H9 (cell line): ENCODE data around the gene FRY. TPM values are rescaled to one million over a fixed set of nuclear protein-coding genes. Genes with fewer than 3 reads are reported as not detected.

Source experiments
- DNase-seq: peaks from one replicate; pipeline ENCODE4 v3.0.0-alpha.2; 2017
- H2AFZ ChIP-seq: one replicate; pipeline ENCODE4 v1.6.1; 2013; ENCODE audit warnings: mild to moderate bottlenecking, low read length, control low read depth, moderate library complexity
- H2AK5ac ChIP-seq: 2 replicates; pipeline ENCODE4 v1.6.1; 2013; ENCODE audit warnings: low read length, control low read depth, mixed read lengths; ENCODE audit not compliant: insufficient read length
- H2BK120ac ChIP-seq: one replicate; pipeline ENCODE4 v1.6.1; 2013; ENCODE audit warnings: low read depth, mild to moderate bottlenecking, low read length, control low read depth, inconsistent platforms; ENCODE audit not compliant: poor library complexity, severe bottlenecking
- H2BK12ac ChIP-seq: 2 replicates; pipeline ENCODE4 v1.6.1; 2013; ENCODE audit warnings: low read length, control low read depth, mixed read lengths, low read depth; ENCODE audit not compliant: insufficient read length
- H2BK15ac ChIP-seq: 2 replicates; pipeline ENCODE4 v1.6.1; 2013; ENCODE audit warnings: low read depth, low read length, control low read depth
- H2BK20ac ChIP-seq: one replicate; pipeline ENCODE4 v1.6.1; 2013; ENCODE audit warnings: low read depth, mild to moderate bottlenecking, low read length, control low read depth, inconsistent platforms; ENCODE audit not compliant: poor library complexity, severe bottlenecking
- H2BK5ac ChIP-seq: 2 replicates; pipeline ENCODE4 v1.6.1; 2013; ENCODE audit warnings: low read length, control low read depth, mixed read lengths; ENCODE audit not compliant: insufficient read length
- H3K14ac ChIP-seq: 2 replicates; pipeline ENCODE4 v1.6.1; 2013; ENCODE audit warnings: low read length, control low read depth; ENCODE audit not compliant: insufficient read depth
- H3K18ac ChIP-seq: 2 replicates; pipeline ENCODE4 v1.6.1; 2013; ENCODE audit warnings: low read depth, mild to moderate bottlenecking, mixed read lengths, low read length, control low read depth; ENCODE audit not compliant: insufficient read length
- H3K23ac ChIP-seq: 2 replicates; pipeline ENCODE4 v1.6.1; 2013; ENCODE audit warnings: low read length, control low read depth, mixed read lengths, low read depth; ENCODE audit not compliant: insufficient read length
- H3K23me2 ChIP-seq: 2 replicates; pipeline ENCODE4 v1.6.1; 2013; ENCODE audit warnings: low read depth, mild to moderate bottlenecking, mixed read lengths, low read length, control low read depth; ENCODE audit not compliant: insufficient read length, poor library complexity, severe bottlenecking
- H3K27ac ChIP-seq: 2 replicates; pipeline ENCODE4 v1.5.1; 2013; ENCODE audit warnings: low read length, control low read depth, mixed read lengths, low read depth; ENCODE audit not compliant: insufficient read length
- H3K27me3 ChIP-seq: 2 replicates; pipeline ENCODE4 v1.6.1; 2013; ENCODE audit warnings: low read length, control low read depth, inconsistent platforms; ENCODE audit not compliant: insufficient read depth
- H3K4ac ChIP-seq: 2 replicates; pipeline ENCODE4 v1.6.1; 2013; ENCODE audit warnings: low read depth, mild to moderate bottlenecking, control low read depth, inconsistent platforms, low read length, moderate library complexity
- H3K4me1 ChIP-seq: 2 replicates; pipeline ENCODE4 v1.6.1; 2013; ENCODE audit warnings: low read length, control low read depth, inconsistent platforms; ENCODE audit not compliant: insufficient read depth
- H3K4me2 ChIP-seq: 2 replicates; pipeline ENCODE4 v1.6.1; 2013; ENCODE audit warnings: low read length, control low read depth, mixed read lengths; ENCODE audit not compliant: insufficient read length, insufficient read depth
- H3K56ac ChIP-seq: 2 replicates; pipeline ENCODE4 v1.6.1; 2013; ENCODE audit warnings: low read depth, mild to moderate bottlenecking, mixed read lengths, low read length, control low read depth; ENCODE audit not compliant: insufficient read length
- H3K79me1 ChIP-seq: 2 replicates; pipeline ENCODE4 v1.6.1; 2013; ENCODE audit warnings: low read depth, mild to moderate bottlenecking, moderate library complexity, low read length, control low read depth, inconsistent platforms; ENCODE audit not compliant: insufficient read depth, poor library complexity, severe bottlenecking
- H3K79me2 ChIP-seq: 2 replicates; pipeline ENCODE4 v1.6.1; 2013; ENCODE audit warnings: low read length, control low read depth, inconsistent platforms; ENCODE audit not compliant: insufficient read depth
- H3K9ac ChIP-seq: 2 replicates; pipeline ENCODE4 v1.6.1; 2013; ENCODE audit warnings: low read length, control low read depth, mixed read lengths; ENCODE audit not compliant: insufficient read length; ENCODE audit errors: extremely low read depth
- H3K9me3 ChIP-seq: one replicate; pipeline ENCODE4 v1.6.1; 2013; ENCODE audit warnings: low read depth, low read length, inconsistent platforms; ENCODE audit not compliant: control insufficient read depth
- H3T11ph ChIP-seq: one replicate; pipeline ENCODE4 v1.6.1; 2013; ENCODE audit warnings: mild to moderate bottlenecking, low read length, control low read depth, inconsistent platforms
- H4K20me1 ChIP-seq: one replicate; pipeline ENCODE4 v1.6.1; 2013; ENCODE audit not compliant: control insufficient read depth, insufficient read length, insufficient read depth
- H4K5ac ChIP-seq: 2 replicates; pipeline ENCODE4 v1.6.1; 2013; ENCODE audit warnings: low read depth, mild to moderate bottlenecking, mixed read lengths, low read length, control low read depth; ENCODE audit not compliant: insufficient read length
- H4K8ac ChIP-seq: replicated peaks from 2 replicates; pipeline ENCODE4 v1.6.1; 2013; ENCODE audit warnings: low read length, control low read depth, mixed read lengths, low read depth; ENCODE audit not compliant: insufficient read length
- H4K91ac ChIP-seq: 2 replicates; pipeline ENCODE4 v1.6.1; 2013; ENCODE audit warnings: low read depth, mild to moderate bottlenecking, moderate library complexity, mixed read lengths, low read length, control low read depth; ENCODE audit not compliant: insufficient read length
- H3K27ac Mint-ChIP-seq, 3 experiments: 2 replicates in 2 of 3; 3 replicates in 1 of 3; pipeline ENCODE4 v1.8.0; 2020 to 2021; ENCODE audit warnings: mixed read lengths in 3 of 3, mild to moderate bottlenecking in 1 of 3, moderate library complexity in 1 of 3
- H3K27me3 Mint-ChIP-seq: 2 replicates; pipeline ENCODE4 v1.8.0; 2021; ENCODE audit warnings: low read depth, mild to moderate bottlenecking, moderate library complexity, mixed read lengths
- H3K36me3 Mint-ChIP-seq, 3 experiments: 2 replicates in 2 of 3; 3 replicates in 1 of 3; pipeline ENCODE4 v1.8.0; 2020 to 2021; ENCODE audit warnings: low read depth in 3 of 3, mixed read lengths in 3 of 3; ENCODE audit not compliant: insufficient read depth in 1 of 3
- H3K4me1 Mint-ChIP-seq, 2 experiments: 2 replicates each; pipeline ENCODE4 v1.8.0; 2020; ENCODE audit warnings: mixed read lengths in 2 of 2
- H3K4me3 Mint-ChIP-seq, 2 experiments: 2 replicates in 1 of 2; 3 replicates in 1 of 2; pipeline ENCODE4 v1.8.0; 2020 to 2021; ENCODE audit warnings: mild to moderate bottlenecking in 2 of 2, mixed read lengths in 2 of 2, moderate library complexity in 1 of 2
- H3K9me3 Mint-ChIP-seq, 2 experiments: 2 replicates in 1 of 2; 3 replicates in 1 of 2; pipeline ENCODE4 v1.8.0; 2020; ENCODE audit warnings: mild to moderate bottlenecking in 2 of 2, mixed read lengths in 2 of 2, moderate library complexity in 1 of 2
- CTCF ChIP-seq: fragments of 200-600 bp; sonication (generic); conservative IDR thresholded peaks from 3 replicates; pipeline ENCODE4 v1.8.0; 2021; ENCODE audit warnings: antibody characterized with exemption, mild to moderate bottlenecking
- WGBS: extraction: QIAGEN DNeasy Blood & Tissue Kit; methylation state at CpG from one replicate; pipeline ENCODE4 v1.1.7; 2013; ENCODE audit warnings: missing lambda C conversion rate, low lambda C conversion rate, mixed read lengths; ENCODE audit not compliant: insufficient read length; ENCODE audit errors: extremely low coverage; 5-methylcytosine and 5-hydroxymethylcytosine counted together
- total RNA-seq: library from RNA; stranded (reverse); gene quantifications from 2 replicates; pipeline ENCODE4 v1.2.1, GENCODE V29; 2021

Gene FRY
- total RNA-seq, 1 experiment from 2014 or later: 5.2 TPM

GRCh38 chr13:32039528-32039927, 8.0 kb downstream of the FRY start:
- no peak overlapping the region for H2BK15ac ChIP-seq
- TF ChIP-seq CTCF: no peak
- no peak overlapping the region for H4K5ac ChIP-seq
- H4K91ac ChIP-seq: no peak overlapping the region
- no peak overlapping the region for H3K4ac ChIP-seq
- WGBS: no CpG with 5 or more reads among the region's 1 CpG
- no peaks in the 10 kb centered on the region; the same call in 1 of the 2 replicates for H3K4me1 ChIP-seq
- Mint-ChIP-seq H3K4me1 (peaks cover 18 to 21% of the 10 kb centered on the region in 2 experiments), H3K36me3 (peaks cover 0 to 4% (median 0%) of the 10 kb centered on the region in 3 experiments; a peak in 1 of 7 replicates), H3K27me3 (no peaks in the 10 kb centered on the region), H3K9me3 (no peaks in the 10 kb centered on the region), H3K4me3 (no peak overlapping the region), H3K27ac (no peak overlapping the region)
- no peaks in the 10 kb centered on the region for H3K79me1 ChIP-seq
- H2BK12ac ChIP-seq: no peak overlapping the region
- H2AK5ac ChIP-seq: no peak overlapping the region
- no peak overlapping the region for H3K23ac ChIP-seq
- no peak overlapping the region for H2BK5ac ChIP-seq
- H3T11ph ChIP-seq: no peak overlapping the region
- no peak overlapping the region for H2AFZ ChIP-seq
- no peak overlapping the region for H2BK120ac ChIP-seq
- no peaks in the 10 kb centered on the region for H3K9me3 ChIP-seq
- H4K20me1 ChIP-seq: no peaks in the 10 kb centered on the region
- no peak overlapping the region for H2BK20ac ChIP-seq
- H3K4me2 ChIP-seq: no peak overlapping the region
- no peak overlapping the region for H4K8ac ChIP-seq
- no peak overlapping the region for H3K56ac ChIP-seq
- H3K27me3 ChIP-seq: no peaks in the 10 kb centered on the region
- DNase-seq: no peak
- H3K14ac ChIP-seq: no peak overlapping the region
- H3K27ac ChIP-seq: no peak overlapping the region
- no peak overlapping the region for H3K9ac ChIP-seq
- H3K23me2 ChIP-seq: no peaks in the 10 kb centered on the region
- no peaks in the 10 kb centered on the region for H3K79me2 ChIP-seq
- H3K18ac ChIP-seq: no peak overlapping the region
